GM12872 (cell line): ENCODE data around the gene EPHA2.

Experiments
- TF ChIP-seq, protein P1 (sequence below): IDR thresholded peaks from 3 replicates; pipeline ENCODE4 v1.5.1; 2011; ENCODE audit warnings: low read depth, mild to moderate bottlenecking, low read length, moderate library complexity; ENCODE audit not compliant: insufficient read depth

The EPHA2 gene

DNA sequence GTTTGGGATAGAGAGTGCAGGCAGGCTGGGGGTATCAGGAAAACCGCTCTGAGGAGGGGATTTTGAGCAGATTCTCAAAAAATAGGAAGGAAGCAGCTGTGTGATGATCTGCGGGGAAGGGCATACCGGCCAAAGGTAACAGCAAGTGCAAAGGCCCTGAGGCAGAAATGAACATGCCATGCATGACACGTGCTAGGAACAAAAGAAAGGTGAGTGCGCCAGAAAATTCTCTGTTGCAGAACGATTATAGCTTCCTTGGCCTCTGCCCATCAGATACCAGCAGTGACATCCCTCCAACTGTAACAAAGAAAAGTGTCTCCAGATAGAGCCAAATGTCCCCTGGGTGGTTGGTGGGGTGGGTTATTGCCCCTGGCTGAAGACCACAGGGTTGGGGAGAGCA lies 45.4 kb downstream of the EPHA2 start:
- TF ChIP-seq, protein P1, sequence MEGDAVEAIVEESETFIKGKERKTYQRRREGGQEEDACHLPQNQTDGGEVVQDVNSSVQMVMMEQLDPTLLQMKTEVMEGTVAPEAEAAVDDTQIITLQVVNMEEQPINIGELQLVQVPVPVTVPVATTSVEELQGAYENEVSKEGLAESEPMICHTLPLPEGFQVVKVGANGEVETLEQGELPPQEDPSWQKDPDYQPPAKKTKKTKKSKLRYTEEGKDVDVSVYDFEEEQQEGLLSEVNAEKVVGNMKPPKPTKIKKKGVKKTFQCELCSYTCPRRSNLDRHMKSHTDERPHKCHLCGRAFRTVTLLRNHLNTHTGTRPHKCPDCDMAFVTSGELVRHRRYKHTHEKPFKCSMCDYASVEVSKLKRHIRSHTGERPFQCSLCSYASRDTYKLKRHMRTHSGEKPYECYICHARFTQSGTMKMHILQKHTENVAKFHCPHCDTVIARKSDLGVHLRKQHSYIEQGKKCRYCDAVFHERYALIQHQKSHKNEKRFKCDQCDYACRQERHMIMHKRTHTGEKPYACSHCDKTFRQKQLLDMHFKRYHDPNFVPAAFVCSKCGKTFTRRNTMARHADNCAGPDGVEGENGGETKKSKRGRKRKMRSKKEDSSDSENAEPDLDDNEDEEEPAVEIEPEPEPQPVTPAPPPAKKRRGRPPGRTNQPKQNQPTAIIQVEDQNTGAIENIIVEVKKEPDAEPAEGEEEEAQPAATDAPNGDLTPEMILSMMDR, result no peak

DNA sequence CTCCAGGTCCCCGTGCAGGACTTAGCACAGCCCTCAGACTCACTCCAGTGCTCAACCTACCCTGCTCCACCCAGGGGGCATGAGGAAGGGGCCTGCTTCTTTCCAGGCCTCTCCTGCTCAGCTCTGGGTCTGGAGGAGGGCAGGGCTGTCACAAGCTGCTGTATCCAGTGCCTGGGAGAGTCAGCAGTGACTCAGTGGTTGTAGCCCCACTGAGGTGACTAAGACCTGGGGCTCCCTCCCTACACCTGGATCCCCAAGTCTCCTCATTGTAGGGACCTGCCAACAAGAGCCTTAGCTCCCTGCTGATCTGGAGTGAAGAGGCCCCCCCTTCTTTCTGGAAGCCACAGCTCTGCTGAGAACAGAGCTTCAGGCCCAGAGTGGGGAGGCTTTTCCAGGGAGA lies 46.3 kb downstream of the EPHA2 start:
- TF ChIP-seq, protein P1, result no peak

DNA sequence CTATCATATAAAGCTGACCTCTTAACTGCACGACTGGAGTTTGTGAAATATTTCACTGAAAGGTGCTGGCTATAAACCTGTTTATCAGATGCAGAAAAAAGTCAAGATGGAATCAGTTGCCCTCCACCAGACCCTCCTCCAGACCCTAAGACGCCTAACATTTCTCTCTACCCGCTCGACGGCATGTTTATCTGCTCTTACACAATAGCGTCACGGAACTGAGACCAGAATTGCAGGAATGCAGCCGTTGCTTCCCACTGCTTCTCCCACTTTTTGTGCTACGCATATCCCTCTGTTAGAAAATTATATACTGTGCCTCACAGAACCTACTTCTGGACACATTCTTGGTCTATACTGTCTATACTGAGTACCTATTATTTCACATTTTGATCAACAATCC lies 54.2 kb downstream of the EPHA2 start:
- TF ChIP-seq, protein P1, result no peak

DNA sequence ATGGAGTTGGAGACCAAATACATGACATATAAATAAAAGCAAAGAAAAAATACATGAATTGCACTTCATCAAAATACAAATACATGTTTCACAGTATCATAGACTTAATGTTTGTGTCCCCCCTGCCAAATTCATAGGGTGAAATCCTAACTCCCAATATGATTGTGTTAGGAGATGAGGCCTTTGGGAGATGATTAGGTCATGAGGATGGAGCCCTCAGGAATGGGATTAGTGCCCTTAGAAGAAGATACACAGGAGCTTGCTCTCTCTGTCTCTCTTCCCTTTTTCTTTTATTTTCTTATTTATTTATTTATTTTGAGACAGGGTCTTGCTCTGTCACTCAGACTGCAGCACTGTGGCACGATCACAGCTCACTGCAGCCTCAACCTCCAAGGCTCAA lies 56.5 kb downstream of the EPHA2 start:
- TF ChIP-seq, protein P1, result no peak

DNA sequence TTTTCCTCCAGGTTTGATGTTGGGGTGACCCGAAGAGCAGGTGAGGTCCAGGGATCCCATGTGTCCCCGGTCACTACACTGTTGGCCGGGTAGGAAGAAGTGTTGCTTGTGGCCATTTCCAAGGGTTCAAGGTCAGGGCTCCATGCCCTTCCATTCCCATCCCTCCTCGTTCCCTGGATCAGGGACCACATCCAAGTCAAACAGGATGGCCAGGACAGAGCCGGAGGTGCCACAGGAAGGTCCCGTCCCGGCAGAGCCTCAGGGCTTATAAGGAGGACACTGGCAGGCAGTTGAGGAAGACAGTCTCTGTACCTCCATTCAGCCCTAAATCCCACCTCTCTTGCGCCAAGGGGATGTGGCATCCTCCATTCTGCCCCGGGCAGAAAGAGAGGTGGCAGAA lies 60.4 kb downstream of the EPHA2 start:
- TF ChIP-seq, protein P1, result no peak

DNA sequence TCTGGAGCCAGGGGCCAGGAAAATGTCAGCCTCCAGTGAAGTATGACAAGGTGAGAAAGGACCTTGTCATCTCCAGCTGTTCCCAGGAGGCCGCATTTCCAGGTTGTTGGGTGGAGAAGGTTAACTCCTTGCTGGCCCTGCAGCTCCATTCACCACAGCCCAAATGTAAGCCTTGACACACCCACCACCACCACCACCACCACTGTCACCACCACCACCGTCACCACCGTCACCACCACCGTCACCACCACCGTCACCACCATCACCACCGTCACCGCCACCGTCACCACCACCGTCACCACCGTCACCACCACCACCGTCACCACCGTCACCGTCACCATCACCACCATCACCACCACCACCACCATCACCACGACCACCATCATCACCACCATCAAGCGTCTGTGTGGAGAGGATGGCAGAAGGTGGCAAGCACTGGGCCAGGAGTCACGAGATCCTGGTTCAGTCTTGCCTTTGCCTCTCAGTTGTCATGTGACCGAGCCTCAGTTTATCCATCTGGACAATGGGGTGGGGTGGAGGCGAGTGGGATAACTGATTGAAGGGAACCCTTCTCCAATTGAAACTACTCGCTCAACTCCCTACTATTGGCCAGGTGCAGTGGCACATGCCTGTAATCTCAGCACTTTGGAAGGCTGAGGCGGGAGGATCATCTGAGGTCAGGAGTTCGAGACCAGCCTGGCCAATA lies 61.3 kb downstream of the EPHA2 start:
- TF ChIP-seq, protein P1, result no peak

DNA sequence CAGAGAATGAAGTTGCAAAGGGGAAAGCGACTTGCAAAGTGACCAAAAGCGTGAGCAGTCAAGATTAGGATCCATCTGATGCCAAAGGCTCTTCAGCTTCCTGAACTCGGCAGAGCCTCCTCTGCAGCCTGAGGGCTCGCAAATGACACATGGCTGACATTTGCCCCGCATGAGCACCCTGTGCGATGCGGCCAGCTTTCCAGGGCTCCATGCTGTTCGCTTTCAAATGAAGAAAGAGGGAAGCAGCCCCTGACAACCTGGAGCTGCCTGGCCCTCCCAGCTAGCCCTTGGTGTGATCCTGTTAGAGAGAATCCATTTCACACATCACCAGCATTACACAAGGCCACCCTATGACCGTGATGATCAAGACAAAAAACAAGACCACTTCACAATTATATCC lies 62.3 kb downstream of the EPHA2 start:
- TF ChIP-seq, protein P1, result no peak
